ENCODE results near the gene MAPK12. TPM values are rescaled to one million over a fixed set of nuclear protein-coding genes. Genes with fewer than 3 reads are reported as not detected.
A peak's percentile ranks its signal among the peaks of the same experiment; 100 is the strongest.

Gene MAPK12
- total and polyA plus RNA-seq, 2 donors (not counting 1 experiment from before 2014, with no cell fraction given), result 6.5 to 7.8 TPM

DNA sequence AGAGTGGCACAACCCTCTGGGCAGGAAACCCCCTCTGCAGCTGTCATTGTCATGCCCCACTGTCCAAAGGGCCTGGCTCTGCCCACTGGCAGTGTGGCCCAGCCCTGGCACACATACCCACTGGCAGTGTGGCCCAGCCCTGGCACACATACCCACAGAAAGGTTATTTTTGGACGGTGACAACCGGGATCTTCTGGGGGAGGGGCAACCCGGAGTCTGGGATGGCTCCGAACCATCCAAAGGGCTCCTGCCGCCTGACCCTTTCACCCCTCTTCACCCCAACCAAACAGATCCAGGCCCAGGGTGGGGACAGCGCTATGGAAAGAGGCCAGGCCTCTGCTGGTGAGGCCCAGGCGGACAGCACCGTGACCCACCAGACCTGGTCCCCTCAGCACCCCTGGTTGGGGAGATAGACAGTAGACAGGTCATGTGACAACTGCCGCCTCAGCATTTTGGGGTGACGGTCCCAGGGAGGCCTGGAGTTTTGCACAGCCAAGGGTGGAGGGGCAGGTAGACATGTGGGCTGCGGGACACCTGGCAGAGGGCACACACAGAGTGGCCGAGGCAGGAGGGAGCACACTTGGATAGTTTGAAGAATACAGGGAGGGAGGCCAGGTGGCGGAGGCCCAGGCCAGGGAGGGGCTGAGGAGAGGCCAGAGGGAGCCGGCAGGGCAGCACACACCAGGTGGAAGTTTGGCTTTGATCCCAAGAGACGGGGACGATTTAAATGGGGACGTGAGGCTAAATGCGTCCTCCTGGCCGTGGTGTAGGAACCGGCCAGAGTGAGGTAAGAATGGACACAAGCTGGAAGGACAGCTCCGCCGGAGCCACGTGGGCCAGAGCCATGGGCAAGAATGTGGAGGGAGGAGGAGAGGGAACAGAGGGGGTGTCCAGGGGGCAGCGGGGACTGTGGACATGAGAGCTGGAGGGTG is 2.9 kb downstream of the MAPK12 start:
- Histone ChIP-seq H3K27me3 (replicated peaks in 1 of 4; ENCODE audit: control extremely low read depth in 1 of 4, control insufficient read depth in 3 of 4, insufficient read depth in 4 of 4, low read length in 3 of 4) (peaks cover 0 to 30% (median 8%) of the 10 kb centered on the region in 4 experiments), H3K27ac (ENCODE audit: low read length in 2 of 2) (no peak overlapping the region), H3K4me3 (ENCODE audit: control extremely low read depth in 1 of 5, extremely low read depth in 1 of 5, insufficient read depth in 1 of 5, low read depth in 2 of 5, low read length in 4 of 5) (no peak overlapping the region), H3K79me2 (ENCODE audit: control insufficient read depth, insufficient read depth, low read length) (no peaks in the 10 kb centered on the region), H3K4me2 (replicated peaks; ENCODE audit: low read depth, low read length, poor library complexity, severe bottlenecking) (no peak overlapping the region), H4K20me1 (ENCODE audit: control insufficient read depth, insufficient read depth, low read length, poor library complexity, severe bottlenecking) (no peaks in the 10 kb centered on the region), H3K9ac (ENCODE audit: low read length) (no peak overlapping the region), H3K9me3 (ENCODE audit: control extremely low read depth in 1 of 3, control insufficient read depth in 2 of 3, insufficient read depth in 1 of 3, low read length in 2 of 3) (no peaks in the 10 kb centered on the region), H2AFZ (ENCODE audit: insufficient read depth, low read depth, low read length, poor library complexity, severe bottlenecking) (no peak overlapping the region), H3K4me1 (ENCODE audit: control insufficient read depth in 2 of 2, insufficient read depth in 2 of 2, low read length in 2 of 2) (peaks cover 17 to 21% of the 10 kb centered on the region in 2 donors), H3K36me3 (replicated peaks in 1 of 2; ENCODE audit: control extremely low read depth in 1 of 2, control insufficient read depth in 1 of 2, extremely low read depth in 1 of 2, insufficient read depth in 2 of 2, low read length in 1 of 2) (no peaks in the 10 kb centered on the region)
- TF ChIP-seq, protein P1, sequence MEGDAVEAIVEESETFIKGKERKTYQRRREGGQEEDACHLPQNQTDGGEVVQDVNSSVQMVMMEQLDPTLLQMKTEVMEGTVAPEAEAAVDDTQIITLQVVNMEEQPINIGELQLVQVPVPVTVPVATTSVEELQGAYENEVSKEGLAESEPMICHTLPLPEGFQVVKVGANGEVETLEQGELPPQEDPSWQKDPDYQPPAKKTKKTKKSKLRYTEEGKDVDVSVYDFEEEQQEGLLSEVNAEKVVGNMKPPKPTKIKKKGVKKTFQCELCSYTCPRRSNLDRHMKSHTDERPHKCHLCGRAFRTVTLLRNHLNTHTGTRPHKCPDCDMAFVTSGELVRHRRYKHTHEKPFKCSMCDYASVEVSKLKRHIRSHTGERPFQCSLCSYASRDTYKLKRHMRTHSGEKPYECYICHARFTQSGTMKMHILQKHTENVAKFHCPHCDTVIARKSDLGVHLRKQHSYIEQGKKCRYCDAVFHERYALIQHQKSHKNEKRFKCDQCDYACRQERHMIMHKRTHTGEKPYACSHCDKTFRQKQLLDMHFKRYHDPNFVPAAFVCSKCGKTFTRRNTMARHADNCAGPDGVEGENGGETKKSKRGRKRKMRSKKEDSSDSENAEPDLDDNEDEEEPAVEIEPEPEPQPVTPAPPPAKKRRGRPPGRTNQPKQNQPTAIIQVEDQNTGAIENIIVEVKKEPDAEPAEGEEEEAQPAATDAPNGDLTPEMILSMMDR (IDR thresholded peaks at IDR 0.05), result no peak
- TF ChIP-seq EZH2 (IDR thresholded peaks at IDR 0.05; ENCODE audit: borderline replicate concordance, insufficient read depth, low read depth, low read length, poor library complexity, severe bottlenecking), result no peak
- 96% methylated on average over 18 of the region's 24 CpGs for WGBS (ENCODE audit: insufficient coverage)
- intact Hi-C loops (cut with micrococcal nuclease), result no loop called here
- DNase-seq (no peak), ATAC-seq (ENCODE audit: low read depth) (no peak)
- Mint-ChIP-seq H3K9me3 (ENCODE audit: insufficient read depth) (no peaks in the 10 kb centered on the region), H3K27me3 (peaks cover 10% of the 10 kb centered on the region), H3K4me1 (peaks cover 13% of the 10 kb centered on the region), H3K4me3 (peak overlapping the region; percentile 37), H3K27ac (no peak overlapping the region)
- CTCF ChIA-PET, result no interaction called here
- POLR2A ChIA-PET, result no interaction called here

All from B cell (primary cell).